GM21360 (cell line): Measurements from ENCODE around the gene PTTG1.

ENCODE experiments used
- ATAC-seq: cut with Tn5 transposase; IDR thresholded peaks from one replicate; pipeline ENCODE4 v1.9.1; 2021; ENCODE audit warnings: mild to moderate bottlenecking, moderate library complexity; ENCODE audit not compliant: unreplicated experiment

PTTG1 gene

DNA sequence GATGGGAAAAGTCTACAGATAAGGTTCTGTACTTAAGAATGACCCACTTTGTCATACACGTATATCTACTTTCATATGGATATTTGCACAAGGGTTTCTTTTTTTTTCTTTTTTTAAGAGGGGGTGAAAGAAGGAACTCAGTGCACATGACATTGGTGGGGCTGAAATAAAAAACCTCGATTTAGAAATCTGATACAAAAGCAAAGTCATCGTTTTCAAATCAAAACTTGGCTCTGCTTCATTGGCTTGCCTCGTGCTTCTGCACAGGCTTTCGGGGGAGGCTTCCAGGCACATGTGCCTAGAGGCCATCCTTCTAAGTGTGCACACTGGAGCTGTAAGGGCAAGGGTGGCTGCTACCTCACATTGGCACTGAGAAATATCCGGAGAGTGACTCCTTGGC is 31.1 kb downstream of the PTTG1 start:
- no peak for ATAC-seq

DNA sequence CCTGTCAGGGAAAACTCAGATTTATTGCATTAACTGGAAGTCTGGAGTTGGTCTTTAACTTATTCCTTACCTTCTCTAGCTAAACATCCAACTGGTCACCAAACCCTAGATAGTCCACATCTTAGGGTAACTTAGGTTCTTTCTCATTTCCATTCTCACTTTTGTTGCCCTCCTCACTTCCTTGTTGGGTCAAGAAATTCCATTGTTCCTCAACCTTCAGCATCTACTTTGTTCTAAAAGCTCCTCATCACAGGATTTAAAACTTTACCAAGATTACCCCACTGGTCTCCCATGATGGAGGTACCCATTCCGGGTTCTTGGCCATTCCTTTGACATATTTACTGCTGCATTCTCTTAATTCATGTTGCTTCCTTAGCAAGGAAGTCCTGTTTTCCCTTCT is 32.1 kb downstream of the PTTG1 start:
- no peak for ATAC-seq

DNA sequence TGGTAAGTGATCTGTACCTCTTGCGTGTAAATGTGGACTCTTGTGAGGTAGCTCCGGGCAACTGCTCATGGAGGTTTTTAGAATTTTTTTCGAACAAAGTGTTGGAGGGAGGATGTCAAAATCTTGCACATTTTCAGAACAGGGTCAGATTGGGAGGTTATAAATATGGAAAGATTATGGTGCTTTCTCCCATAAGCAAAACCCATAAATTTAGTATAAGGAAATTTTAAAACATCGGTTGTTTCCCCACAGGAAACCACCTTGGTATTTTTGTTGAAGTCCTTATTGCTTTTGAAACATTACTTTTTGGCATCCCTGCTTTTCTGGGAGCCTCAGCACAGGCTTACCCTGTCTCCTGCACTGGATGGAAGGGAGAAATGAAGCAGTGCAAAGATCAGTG is 33.9 kb downstream of the PTTG1 start:
- no peak for ATAC-seq

GRCh38 chr5:160456480-160457177 is 35.0 kb downstream of the PTTG1 start:
- no peak for ATAC-seq

DNA sequence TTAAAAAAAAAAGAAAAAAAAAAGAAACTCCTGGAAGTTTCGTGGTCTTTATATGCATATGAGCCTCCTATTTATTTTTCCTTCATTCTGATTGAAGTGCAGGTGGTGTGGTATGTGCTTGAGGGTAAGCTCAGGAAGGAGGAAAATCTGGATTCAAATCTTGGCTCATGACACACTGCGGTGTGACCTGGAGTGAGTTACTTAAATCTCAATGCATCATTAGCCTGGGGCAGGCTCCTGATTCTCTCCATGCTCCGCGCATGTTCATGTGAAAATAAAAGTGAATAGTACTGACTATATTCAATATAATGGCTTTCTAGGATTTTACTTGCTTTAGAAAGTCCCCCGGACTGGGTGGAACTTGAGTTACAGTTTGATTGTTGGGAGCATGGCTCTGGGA is 35.6 kb downstream of the PTTG1 start:
- no peak for ATAC-seq

DNA sequence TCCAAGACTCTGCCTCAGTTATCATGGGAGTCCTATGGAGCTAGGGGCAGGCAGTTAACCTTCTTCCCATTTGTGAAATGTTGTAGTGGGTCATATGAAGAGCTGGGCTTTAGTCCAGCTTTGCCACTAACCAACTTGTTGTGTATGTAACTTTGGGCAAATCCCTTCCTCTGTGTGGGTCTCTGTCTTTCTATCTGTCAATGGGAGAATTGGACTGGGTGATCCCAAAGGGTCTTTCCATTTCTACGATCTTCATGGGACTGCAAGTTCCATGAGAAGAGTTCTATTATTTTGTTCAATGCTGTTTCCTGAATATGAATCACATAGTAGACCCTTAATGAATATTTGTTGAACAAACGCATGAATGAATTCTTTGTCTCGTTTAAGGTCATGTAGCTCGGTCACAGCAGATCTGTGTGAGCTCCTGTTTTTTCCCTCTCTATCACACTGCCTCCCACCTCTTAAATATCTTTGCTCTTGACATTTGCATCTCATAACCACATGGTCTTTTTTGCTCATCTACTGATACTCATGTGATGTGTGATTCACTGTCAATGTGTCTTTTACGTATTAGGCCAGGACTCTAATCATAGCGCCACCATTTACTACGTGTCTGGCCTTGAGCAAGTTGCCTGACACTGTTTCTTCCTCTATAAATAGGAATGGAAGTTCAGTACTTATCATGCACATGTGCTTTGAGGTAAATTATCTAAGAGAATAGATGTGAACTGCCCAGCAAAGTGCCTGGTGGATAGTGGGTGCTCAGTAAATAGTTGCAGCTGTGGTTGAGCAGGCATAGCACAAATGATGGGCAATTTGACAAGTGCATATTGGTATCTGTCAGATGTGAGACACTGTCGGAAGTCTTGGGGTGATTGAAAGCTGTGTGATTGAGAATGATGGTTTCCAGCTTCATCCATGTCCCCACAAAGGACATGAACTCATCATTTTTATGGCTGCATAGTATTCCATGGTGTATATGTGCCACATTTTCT is 37.4 kb downstream of the PTTG1 start:
- ATAC-seq, result peak; percentile 83

- no peak for ATAC-seq
Observed at GRCh38 chr5:160460377-160461049, 38.9 kb downstream of the PTTG1 start.

- no peak for ATAC-seq
Observed at GRCh38 chr5:160461378-160461777, 39.7 kb downstream of the PTTG1 start.

- ATAC-seq, result no peak
Observed at GRCh38 chr5:160462167-160462566, 40.5 kb downstream of the PTTG1 start.

DNA sequence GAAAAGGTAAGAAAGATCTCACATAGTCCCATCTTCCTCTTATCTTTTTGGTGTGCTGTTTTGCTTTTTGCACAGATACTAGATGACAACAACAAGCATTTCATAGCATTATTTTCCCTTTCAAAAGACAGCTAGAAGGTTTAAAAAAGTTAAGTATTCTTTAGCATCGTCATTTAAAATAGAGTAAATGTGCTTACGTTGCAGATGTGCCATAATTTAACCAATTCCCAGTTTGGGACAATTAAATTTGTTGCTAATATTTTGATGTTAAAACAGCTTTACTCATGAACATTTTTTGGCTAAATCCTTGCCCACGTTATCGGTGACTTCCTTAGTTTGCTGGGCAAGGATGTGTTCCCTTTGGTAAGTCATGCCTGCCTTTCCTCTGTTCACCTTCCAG is 41.6 kb downstream of the PTTG1 start:
- ATAC-seq, result no peak

DNA sequence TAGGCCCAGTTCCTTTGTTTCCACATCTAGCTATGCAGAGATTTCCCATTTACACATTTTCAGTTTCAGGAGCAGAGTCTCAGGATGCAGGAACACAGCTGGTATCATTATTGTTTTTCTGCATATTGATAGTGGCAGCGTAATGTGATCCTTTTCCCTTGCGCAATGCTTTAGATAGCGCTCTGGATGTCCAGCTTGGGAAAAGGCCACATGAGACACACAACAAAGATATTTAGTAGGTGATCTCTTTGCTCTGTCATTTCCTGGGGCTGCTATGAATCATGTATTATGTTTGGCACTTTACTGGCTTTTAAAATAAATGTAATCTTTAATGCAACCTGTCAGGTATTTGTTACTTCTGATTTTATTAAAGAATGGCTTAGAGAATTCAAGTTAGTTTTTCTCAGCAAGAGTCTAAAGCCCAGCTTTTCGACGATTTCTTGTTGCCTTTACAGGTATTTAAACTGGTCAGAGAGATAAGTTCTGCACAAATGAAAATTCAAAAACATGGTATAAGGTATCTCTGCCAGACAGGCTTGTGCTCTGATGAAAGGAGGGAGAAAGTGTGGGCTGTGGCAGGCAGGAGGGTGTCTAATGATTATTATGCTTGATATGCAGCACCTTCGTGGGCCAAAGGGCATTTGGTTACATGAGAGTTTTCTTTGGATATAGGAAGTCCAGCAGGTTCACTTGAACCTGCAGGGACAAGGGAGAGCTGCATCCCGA is 42.2 kb downstream of the PTTG1 start:
- no peak for ATAC-seq

DNA sequence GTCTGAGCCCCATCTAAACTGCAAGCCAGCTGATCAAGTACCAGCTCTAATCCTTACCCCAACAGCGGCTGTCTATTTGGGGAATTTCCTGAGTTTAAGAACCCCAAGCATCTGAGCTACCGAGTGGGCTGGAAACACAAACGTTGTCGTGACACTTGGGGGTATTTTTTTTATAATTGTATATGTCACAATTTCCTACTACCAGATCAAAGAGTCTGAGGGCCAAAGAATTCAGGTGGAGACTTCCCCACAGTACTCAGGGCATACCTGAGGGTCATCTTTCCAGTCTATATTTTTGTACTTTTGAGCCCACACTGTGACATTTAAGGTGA is 42.8 kb downstream of the PTTG1 start:
- no peak for ATAC-seq

DNA sequence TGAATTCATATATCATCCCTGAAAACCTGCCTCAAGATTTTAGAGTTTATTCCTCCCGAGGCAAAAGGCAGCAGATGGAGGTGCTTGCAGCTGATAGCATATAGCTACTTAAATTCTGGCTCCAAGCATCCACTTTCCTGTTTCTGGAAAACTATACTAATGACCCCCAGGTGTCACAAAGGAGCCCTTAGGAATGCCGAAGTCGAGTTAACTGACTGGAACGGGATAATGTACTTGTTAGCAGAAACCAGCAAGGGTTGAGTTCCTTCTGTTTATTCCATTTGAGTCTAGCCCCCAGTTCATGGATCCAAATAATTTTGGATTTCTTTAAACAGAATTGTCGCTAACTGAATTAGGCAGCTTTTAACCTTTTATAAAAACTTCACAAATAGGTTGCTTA is 44.5 kb downstream of the PTTG1 start:
- ATAC-seq, result no peak

- no peak for ATAC-seq
Observed at GRCh38 chr5:160466889-160467554, 45.4 kb downstream of the PTTG1 start.

DNA sequence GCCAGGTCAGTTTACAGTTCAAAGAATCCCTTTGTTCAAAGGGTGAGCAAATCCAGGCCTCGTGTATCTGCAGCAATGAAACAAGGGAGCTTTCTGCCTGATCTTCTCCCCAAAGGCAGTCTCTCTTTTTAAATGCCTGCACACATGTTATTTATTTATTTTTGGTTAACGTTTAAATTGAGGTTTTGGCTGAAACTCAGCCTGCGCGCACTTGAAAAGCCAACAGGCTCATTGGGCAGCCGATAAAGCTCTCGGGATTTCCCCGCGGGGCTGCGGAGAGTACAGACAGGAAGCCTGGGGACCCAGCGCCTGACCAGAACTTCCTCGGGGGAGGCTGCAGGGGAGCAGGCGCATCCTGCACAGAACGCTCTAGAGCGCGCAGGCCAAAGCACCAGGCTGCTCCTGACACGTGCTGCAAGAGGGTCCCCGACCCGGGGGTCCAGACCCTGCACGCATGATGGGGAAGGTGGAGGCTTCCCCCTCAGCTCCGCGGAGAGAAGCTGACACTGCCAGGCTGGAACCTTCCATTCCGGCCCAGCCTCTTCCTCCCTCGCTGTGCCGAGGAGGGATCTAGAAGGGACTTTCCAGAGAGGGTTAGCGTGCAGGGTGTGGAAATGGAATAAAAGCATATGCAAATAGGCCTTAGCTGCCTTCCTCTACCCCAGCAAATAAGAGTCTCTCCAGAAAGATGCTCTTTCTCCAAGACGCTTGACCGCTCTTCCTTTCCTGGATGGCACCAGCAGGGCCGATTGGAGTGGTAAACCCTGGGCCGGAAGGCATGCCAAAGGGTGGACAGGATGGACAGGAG is 46.1 kb downstream of the PTTG1 start:
- peak; percentile 83 for ATAC-seq

DNA sequence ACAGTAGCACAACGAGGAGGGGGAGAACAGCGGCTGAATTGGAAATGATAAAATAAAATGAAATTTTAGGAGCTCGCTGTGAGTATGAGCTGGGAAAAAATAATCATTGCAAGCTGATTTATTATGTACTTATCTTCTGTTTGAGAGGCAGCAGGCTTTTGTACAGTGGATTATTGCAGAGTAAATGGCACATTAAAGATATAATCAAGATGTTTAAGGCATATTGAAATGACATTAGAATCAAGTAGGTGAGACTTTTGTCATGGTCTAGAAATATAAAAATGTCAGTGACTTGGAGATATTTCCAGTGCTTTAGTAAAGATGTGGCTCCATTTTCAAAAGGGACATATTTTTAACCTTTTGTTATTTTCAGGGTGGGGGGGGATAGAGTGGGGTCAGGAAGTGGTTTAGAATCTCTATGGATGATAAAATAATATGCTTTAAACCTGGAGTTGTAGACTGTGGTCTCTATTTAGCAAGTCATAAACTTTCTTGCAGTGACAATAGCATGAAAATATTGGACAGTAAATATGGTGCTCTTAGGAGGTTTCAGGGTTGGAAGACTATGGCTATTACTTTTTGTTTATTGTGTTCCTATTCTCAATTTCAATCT is 46.8 kb downstream of the PTTG1 start:
- no peak for ATAC-seq

DNA sequence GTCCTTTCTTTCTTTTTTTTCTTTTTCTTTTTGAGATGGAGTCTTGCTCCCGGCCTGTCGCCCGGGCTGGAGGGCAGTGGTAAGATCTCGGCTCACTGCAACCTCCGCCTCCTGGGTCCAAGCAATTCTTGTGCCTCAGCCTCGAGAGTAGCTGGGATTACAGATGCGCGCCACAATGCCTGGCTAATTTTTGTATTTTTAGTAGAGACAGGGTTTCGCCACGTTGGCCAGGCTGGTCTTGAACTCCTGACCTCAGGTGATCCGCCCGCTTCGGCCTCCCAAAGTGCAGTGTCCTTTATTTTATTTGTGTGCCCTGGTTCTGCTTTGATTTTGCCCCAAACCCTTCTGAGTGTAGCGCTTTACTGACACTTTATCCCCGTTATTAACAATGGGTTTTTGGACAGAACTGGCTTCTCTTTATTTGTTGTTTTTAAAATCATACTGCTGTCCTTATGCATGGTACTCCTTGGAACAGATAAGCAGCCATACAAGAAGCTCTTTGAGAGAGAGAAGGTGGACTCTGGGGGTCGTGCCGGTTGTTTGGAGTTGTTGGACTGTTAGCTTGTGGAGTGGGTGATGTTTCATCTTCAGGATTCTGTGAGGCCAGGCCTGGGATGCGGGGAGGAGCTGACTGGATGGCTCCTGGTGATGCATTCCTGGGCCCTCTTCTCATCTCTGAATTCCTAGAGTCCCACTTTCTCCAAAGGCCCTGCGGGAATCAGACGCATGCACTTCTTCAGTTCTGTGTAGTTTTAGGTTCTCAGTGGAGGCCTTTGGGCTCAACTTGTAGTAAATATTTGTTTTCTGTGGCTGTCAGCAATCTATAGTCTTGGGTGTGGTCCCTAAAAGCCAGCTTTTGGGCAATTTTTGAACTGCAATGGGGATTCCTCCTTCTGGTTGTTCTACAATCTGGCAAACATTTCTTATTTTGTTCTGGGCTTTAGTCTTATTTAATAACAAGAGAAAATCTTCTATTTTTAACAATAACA is 47.8 kb downstream of the PTTG1 start:
- no peak for ATAC-seq
